Measurements from ENCODE around the gene GNPDA1. TPM values are rescaled to one million over a fixed set of nuclear protein-coding genes. Genes with fewer than 3 reads are reported as not detected.

GNPDA1 gene
- total RNA-seq, 4 donors from 2014 or later = 34.1 to 46.1 (median 36.3) TPM

DNA sequence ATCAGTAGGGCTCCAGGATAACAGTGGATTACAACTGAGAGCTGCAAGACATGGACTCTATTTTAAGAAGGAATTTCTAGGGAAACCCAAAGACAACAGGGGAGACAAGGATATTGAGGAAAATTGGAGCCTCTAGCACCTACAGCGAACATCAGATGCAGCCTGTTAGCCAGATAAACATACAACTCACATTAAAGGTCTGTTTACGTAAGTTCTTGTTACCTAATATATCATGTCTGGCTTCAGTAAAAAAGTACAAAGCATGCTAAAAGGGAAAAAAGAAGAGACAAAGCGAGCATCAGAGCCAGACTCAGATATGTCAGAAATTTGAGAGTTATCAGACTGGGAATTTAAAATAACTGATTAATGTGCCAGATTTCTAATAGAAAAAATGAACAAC, 17.2 kb downstream of the GNPDA1 start:
- no peaks in the 10 kb centered on the region for H3K27me3 ChIP-seq
- H3K27ac ChIP-seq = no peak overlapping the region
- 75 to 89% methylated on average over 2 of the region's 3 CpGs for WGBS, 2 donors (ENCODE audit: low coverage in 1 of 2)
- ATAC-seq = no peak
- H3K4me1 ChIP-seq = peaks cover 0 to 25% (median 5%) of the 10 kb centered on the region in 3 donors
- H3K4me3 ChIP-seq = no peak overlapping the region
- no peak for TF ChIP-seq CTCF (IDR thresholded peaks at IDR 0.05)
- peaks cover 0 to 58% of the 10 kb centered on the region in 2 donors for H3K36me3 ChIP-seq
- H3K9me3 ChIP-seq = no peaks in the 10 kb centered on the region

GRCh38 chr5:141994511-141995136, 18.2 kb downstream of the GNPDA1 start:
- H3K9me3 ChIP-seq = no peaks in the 10 kb centered on the region
- no peak for ATAC-seq
- H3K4me1 ChIP-seq = peaks cover 0 to 25% (median 5%) of the 10 kb centered on the region in 3 donors
- H3K27me3 ChIP-seq = no peaks in the 10 kb centered on the region
- no peak overlapping the region for H3K4me3 ChIP-seq
- TF ChIP-seq CTCF (IDR thresholded peaks at IDR 0.05) = no peak
- TF ChIP-seq EP300 (IDR thresholded peaks at IDR 0.05) = no peak
- H3K27ac ChIP-seq = no peak overlapping the region
- H3K36me3 ChIP-seq = peaks cover 0 to 65% of the 10 kb centered on the region in 2 donors
- WGBS, 2 donors (ENCODE audit: low coverage in 1 of 2) = 64 to 73% methylated on average over 3 to 4 of the region's 4 CpGs

DNA sequence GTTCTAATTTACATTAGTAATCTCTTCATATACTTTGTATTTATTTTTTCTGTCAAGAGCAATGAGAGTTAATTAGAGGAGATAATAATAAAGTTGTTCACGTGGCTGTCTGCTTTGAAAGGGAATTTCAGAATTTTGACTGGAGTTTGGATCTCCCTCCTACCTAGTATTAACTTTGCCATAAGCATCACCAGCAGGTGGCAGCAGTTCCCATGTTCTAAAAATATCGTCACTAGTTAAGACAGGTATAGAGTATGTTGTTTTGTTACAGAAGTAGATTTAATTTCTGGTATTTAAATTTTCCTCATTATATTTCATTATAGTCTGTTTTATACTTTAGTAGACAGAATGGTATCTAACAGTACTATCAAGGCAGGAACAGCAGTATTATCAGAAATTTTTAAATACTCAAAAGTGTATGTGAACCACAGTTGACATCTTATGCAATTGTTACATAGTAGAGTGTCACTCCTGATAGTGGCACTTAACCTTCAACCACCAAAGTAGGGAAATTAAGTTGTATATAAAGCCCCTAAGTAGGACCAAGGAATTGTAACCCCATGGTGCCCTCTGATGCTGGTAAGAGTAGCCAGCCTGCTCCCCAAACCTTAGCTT, 20.4 kb downstream of the GNPDA1 start:
- peak; percentile 75 to 79 (median 78) for TF ChIP-seq CTCF (IDR thresholded peaks at IDR 0.05)
- TF ChIP-seq EP300 (IDR thresholded peaks at IDR 0.05) = no peak
- no peaks in the 10 kb centered on the region for H3K9me3 ChIP-seq
- 0 to 7% methylated on average over 2 of the region's 2 CpGs for WGBS, 2 donors (ENCODE audit: low coverage in 1 of 2)
- peaks cover 0 to 32% (median 5%) of the 10 kb centered on the region in 3 donors for H3K4me1 ChIP-seq
- H3K27me3 ChIP-seq = no peaks in the 10 kb centered on the region
- peak; percentile 79 for ATAC-seq
- no peak overlapping the region for H3K4me3 ChIP-seq
- H3K36me3 ChIP-seq = peaks cover 4 to 70% of the 10 kb centered on the region in 2 donors
- H3K27ac ChIP-seq = no peak overlapping the region

DNA sequence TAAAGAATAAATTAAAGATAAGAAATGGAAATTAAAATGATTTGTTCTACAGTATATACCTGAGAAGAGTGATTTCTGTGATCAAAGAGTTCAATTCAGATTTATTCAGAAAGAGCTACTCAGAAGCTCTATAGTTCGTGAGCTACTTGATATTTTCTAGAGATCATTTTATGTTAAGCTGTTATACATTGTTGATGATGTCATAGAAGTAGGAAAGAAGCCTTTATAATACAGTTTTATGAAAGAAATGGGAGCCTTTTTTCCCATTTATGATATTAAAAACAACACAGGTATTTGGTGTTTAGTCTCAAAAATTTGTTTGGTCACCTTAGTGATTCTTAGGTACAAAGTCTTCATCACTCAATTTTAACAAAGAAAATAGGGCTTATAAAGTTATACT, 23.1 kb downstream of the GNPDA1 start:
- 4 to 30% methylated on average over 1 of the region's 1 CpG for WGBS, 2 donors (ENCODE audit: low coverage in 1 of 2)
- no peaks in the 10 kb centered on the region for H3K27me3 ChIP-seq
- no peaks in the 10 kb centered on the region for H3K9me3 ChIP-seq
- no peak overlapping the region for H3K4me3 ChIP-seq
- peaks cover 0 to 16% (median 5%) of the 10 kb centered on the region in 3 donors for H3K4me1 ChIP-seq
- no peak for ATAC-seq
- no peak for TF ChIP-seq POLR2AphosphoS5 (IDR thresholded peaks at IDR 0.05)
- no peak for TF ChIP-seq EP300 (IDR thresholded peaks at IDR 0.05)
- no peak for TF ChIP-seq CTCF (IDR thresholded peaks at IDR 0.05)
- TF ChIP-seq POLR2A (IDR thresholded peaks at IDR 0.05) = no peak
- H3K27ac ChIP-seq = no peak overlapping the region
- peaks cover 16 to 85% of the 10 kb centered on the region in 2 donors for H3K36me3 ChIP-seq

DNA sequence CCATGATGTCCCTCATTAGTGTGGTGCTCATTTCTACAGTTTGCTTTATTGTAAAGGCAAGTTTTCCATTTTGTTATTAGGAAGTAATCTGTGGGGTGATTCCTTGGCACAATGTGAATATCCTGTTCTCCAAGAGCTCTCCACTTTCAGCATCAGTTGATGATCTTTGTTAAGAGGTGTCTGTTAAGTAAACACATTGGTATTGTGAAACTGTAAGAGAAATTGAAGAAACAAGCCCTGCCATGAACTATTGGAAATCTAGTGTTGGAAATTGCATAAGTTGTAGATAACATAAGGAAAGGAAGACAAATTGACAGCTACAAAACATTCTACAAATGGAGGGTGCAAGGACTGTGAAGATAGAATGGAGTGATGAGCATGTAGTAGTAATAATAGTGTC, 26.8 kb downstream of the GNPDA1 start:
- no peak overlapping the region for H3K27ac ChIP-seq
- peaks cover 0 to 8% (median 0%) of the 10 kb centered on the region in 3 donors for H3K4me1 ChIP-seq
- H3K4me3 ChIP-seq = no peak overlapping the region
- H3K9me3 ChIP-seq = no peaks in the 10 kb centered on the region
- no peak for ATAC-seq
- TF ChIP-seq POLR2AphosphoS5 (IDR thresholded peaks at IDR 0.05) (no peak), EP300 (IDR thresholded peaks at IDR 0.05) (no peak), POLR2A (IDR thresholded peaks at IDR 0.05) (no peak), CTCF (IDR thresholded peaks at IDR 0.05) (no peak)
- H3K27me3 ChIP-seq = no peaks in the 10 kb centered on the region
- H3K36me3 ChIP-seq = peaks cover 21 to 98% of the 10 kb centered on the region in 2 donors
